ENCODE results near the gene EFNA5.

Gene EFNA5

GRCh38 chr5:107652408-107652807, 18.3 kb downstream of the EFNA5 start:
- H3K4me3 ChIP-seq (replicated peaks; ENCODE audit: low read depth, low read length): no peak overlapping the region
- TF ChIP-seq, protein P1, sequence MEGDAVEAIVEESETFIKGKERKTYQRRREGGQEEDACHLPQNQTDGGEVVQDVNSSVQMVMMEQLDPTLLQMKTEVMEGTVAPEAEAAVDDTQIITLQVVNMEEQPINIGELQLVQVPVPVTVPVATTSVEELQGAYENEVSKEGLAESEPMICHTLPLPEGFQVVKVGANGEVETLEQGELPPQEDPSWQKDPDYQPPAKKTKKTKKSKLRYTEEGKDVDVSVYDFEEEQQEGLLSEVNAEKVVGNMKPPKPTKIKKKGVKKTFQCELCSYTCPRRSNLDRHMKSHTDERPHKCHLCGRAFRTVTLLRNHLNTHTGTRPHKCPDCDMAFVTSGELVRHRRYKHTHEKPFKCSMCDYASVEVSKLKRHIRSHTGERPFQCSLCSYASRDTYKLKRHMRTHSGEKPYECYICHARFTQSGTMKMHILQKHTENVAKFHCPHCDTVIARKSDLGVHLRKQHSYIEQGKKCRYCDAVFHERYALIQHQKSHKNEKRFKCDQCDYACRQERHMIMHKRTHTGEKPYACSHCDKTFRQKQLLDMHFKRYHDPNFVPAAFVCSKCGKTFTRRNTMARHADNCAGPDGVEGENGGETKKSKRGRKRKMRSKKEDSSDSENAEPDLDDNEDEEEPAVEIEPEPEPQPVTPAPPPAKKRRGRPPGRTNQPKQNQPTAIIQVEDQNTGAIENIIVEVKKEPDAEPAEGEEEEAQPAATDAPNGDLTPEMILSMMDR (IDR thresholded peaks at IDR 0.05; ENCODE audit: low read depth, low read length, missing control alignments): no peak
- DNase-seq (ENCODE audit: extremely low read depth, low read depth): no peak

DNA sequence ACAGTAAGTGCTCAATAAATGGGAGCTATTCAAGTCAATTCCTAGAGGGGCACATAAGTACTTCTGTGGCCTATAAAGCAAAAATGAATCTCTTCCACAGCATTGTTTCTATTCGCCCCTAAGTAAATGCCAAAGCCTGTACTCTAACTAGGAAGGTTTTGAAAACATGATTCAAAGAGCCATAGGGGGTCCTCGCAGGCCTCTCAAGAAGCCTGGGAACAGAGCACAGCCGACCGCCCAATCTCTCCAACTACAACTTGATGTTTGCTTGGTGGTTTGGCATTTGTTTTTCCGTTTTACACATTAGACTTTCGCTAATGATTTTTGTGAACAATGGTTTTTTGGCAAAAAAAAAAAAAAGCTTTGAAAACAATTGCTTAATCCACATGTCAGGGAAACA, 19.4 kb downstream of the EFNA5 start:
- no peak for DNase-seq (ENCODE audit: extremely low read depth, low read depth)
- TF ChIP-seq, protein P1 (IDR thresholded peaks at IDR 0.05; ENCODE audit: low read depth, low read length, missing control alignments): no peak
- H3K4me3 ChIP-seq (replicated peaks; ENCODE audit: low read depth, low read length): no peak overlapping the region

GRCh38 chr5:107646418-107646817, 24.3 kb downstream of the EFNA5 start:
- no peak overlapping the region for H3K4me3 ChIP-seq (replicated peaks; ENCODE audit: low read depth, low read length)
- TF ChIP-seq, protein P1 (IDR thresholded peaks at IDR 0.05; ENCODE audit: low read depth, low read length, missing control alignments): no peak
- no peak for DNase-seq (ENCODE audit: extremely low read depth, low read depth)

- no peak overlapping the region for H3K4me3 ChIP-seq (replicated peaks; ENCODE audit: low read depth, low read length)
- TF ChIP-seq, protein P1 (IDR thresholded peaks at IDR 0.05; ENCODE audit: low read depth, low read length, missing control alignments): no peak
- no peak for DNase-seq (ENCODE audit: extremely low read depth, low read depth)
Observed at GRCh38 chr5:107640568-107640967, 30.2 kb downstream of the EFNA5 start.

- no peak overlapping the region for H3K4me3 ChIP-seq (replicated peaks; ENCODE audit: low read depth, low read length)
- no peak for DNase-seq (ENCODE audit: extremely low read depth, low read depth)
- TF ChIP-seq, protein P1 (IDR thresholded peaks at IDR 0.05; ENCODE audit: low read depth, low read length, missing control alignments): no peak
Observed at GRCh38 chr5:107639990-107640389, 30.7 kb downstream of the EFNA5 start.

DNA sequence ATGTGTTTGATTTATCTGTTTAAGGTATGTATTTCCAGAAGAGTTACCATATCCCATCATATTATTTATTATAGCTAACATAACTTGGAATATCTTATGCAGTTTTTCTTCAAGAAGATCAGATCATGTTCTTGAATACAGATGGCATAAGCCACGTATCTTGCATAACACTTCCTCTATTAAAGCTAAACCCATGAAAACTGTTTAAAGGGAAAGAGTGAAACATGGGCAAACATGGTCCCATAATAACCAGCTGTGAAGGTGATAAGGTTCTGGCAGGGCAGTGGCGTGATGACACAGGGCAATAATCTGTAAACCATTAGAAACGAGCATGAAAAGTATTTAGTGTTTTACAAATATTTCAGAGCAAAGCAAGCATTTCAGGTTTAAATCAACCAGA, 34.2 kb downstream of the EFNA5 start:
- H3K4me3 ChIP-seq (replicated peaks; ENCODE audit: low read depth, low read length): no peak overlapping the region
- TF ChIP-seq, protein P1 (IDR thresholded peaks at IDR 0.05; ENCODE audit: low read depth, low read length, missing control alignments): no peak
- DNase-seq (ENCODE audit: extremely low read depth, low read depth): no peak

DNA sequence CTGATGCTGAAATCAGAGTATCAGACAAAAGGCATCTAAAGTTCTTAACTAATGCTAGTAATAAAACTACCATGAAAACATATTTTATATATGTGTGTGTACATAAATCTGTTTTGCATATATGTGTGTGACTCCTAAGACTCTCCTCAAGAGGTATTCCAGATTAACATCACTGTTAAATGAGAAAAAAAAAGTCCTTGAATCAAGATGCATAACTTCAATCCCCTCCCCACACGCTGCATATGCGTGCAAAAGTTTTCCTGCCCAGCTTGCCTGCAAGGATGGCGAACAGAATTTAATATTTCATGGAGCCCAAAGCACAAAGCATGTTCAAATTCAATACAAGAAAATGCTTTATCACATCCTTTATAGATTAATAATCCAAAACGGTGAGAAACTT, 34.7 kb downstream of the EFNA5 start:
- no peak overlapping the region for H3K4me3 ChIP-seq (replicated peaks; ENCODE audit: low read depth, low read length)
- TF ChIP-seq, protein P1 (IDR thresholded peaks at IDR 0.05; ENCODE audit: low read depth, low read length, missing control alignments): no peak
- DNase-seq (ENCODE audit: extremely low read depth, low read depth): no peak
